Stimulated activated CD8-positive, alpha-beta memory T cell treated with anti-CD3 and anti-CD28 coated beads, Interleukin-15, amount 100 ng/mL, for 4 hours (primary cell): ENCODE measurements around the gene SLC7A7.
A peak's percentile ranks its signal among the peaks of the same experiment; 100 is the strongest.
"Not testable (repeated sequence)": the region's sequence is repeated elsewhere in the genome, so short reads cannot be mapped to it uniquely, and the experiment has no call there.

Experiments used
- DNase-seq, 2 donors: peaks; one replicate each; pipeline ENCODE4 v3.0.0-alpha.2; 2020; ENCODE audit warnings: low read depth in 2 of 2

SLC7A7 gene

DNA sequence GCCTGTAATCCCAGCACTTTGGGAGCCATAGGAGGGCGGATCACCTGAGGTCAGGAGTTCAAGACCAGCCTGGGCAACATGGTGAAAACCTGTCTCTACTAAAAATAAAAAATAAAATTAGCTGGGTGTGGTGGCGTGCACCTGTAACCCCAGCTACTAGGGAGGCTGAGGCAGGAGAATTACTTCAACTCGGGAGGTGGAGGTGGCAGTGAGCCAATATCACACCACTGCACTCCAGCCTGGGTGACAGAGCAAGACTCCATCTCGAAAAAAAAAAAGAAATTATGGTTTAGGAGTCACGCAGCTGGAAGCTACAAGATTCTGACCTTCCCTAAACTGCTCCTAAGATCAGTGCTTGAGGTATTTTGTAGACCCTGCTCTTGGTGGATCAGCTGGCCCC is 21.7 kb downstream of the SLC7A7 start:
- not testable (repeated sequence) for DNase-seq

DNA sequence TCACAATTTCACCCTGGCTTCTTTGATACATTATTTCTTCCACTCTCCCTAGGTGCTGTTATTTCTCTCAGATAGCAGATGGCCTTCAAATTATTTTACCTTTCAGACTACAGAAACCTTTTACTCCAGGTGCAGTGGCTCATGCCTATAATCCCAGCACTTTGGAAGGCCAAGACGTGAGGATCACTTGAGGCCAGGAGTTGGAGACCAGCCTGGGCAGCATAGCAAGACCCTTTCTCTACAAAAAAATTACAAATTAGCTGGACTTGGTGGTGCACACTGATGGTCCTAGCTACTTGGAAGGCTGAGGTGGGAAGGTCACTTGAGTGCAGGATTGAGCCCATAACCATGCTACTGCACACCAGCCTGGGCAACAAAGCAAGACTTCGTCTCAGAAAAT is 23.1 kb downstream of the SLC7A7 start:
- no peak for DNase-seq

DNA sequence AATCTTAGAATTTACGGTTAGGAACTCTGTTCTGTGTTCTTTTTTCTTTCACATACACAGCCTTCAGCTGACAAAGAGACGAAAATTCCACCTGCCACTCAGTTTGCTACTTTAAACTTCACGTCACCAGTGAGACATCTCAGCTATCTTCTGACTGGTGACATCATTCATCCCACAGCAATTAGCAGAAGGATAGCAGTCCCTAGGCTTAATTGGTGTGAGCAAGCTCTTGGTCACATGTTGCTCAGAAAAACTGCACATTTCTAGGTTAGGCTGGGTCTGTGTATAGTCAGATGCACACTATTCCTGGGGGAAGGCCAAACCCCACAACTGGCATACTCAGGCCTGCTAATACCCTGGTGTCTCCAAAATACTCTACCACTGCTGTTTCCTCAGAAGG is 23.9 kb downstream of the SLC7A7 start:
- DNase-seq = no peak

DNA sequence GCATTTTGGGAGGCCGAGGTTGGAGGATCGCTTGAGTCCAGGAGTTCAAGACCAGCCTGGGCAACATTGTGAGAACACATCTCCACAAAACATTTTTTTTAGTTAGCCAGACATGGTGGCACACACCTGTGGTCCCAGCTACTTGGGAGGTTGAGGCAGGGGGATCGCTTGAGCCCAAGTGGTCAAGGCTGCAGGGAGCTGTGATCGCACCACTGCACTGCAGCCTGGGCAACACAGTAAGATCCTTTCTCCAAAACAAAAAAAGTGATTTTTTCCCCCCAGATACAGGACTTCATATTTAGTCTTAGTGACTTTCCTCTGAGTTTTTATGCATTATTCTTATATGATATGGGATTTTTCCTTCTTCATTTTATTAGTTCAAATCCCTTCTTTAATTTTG is 28.6 kb downstream of the SLC7A7 start:
- no peak for DNase-seq

DNA sequence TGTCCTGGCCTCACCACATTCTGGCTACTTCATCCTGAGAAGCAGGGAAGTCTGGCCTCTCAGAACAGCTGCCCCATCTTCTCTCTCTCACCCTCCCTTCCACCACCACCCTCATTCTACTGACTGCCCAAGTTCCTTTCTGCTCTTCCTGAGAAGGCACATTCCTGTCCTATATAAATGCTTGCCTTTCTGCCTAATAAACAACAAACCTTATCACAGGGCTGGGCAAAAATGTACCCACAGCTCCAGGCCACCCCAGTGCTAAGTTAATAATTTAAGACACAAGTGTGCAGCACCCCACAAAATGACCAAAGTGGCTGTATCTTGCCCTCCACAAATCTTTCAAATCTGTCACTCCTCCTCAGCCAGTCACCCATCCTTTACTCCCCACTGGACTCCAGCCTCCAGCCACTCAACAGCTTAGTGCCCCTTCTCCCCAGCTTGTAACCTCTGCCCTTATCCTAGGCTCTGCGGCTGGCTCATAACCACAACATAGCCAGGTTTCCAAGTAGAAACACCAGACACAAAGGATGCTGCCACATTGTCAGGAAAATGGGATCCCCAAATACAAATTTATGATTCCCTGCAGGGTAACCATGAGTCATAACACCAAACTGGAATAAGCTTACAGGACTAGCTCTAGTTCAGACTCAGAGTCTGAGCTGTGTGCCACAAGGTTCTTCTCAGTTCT is 33.8 kb downstream of the SLC7A7 start:
- DNase-seq = no peak

DNA sequence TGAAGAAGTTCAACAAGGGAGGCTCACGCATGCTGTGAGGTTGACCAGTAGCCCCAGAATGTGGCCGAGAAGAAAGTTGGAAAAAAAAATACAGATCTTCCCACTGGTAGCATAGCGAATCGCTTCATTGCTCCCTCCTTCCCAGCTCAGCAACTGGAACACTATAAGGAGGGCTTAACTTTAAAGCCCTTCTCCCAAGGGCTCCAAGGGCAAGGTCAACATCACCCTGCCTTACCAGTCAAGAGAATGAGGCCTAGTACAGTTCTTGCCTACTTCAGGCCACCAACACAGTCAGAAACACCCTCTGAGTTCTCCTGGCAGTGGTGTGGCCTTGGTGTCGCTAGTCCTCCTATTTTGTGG is 34.3 kb downstream of the SLC7A7 start:
- no peak for DNase-seq

DNA sequence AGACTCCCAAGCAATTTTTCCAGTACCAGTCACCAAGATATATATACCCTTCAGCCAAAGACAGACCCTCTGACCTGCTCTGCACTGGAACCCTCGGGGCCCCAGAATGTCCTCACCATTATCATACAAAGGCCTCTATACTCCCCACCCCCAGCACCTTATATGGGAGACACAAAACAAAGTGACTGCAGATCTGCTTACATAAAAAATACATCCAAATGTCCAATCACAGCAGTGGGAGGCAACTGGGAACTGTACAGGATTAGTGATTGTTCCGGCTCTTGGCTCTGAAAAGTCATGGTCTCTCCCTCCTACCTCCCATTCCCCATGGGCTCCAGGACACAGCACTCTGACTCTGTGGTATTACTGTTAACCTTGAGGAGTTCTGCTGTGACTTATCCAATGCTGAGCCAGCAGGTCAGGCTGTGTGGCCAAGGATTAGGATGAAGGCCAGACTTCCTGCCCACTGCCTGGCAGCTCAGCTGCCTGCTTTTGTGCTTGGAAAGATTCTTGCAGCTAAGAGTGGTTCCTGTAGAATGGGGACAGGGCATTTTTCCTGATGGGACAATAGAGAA is 35.0 kb downstream of the SLC7A7 start:
- no peak for DNase-seq

DNA sequence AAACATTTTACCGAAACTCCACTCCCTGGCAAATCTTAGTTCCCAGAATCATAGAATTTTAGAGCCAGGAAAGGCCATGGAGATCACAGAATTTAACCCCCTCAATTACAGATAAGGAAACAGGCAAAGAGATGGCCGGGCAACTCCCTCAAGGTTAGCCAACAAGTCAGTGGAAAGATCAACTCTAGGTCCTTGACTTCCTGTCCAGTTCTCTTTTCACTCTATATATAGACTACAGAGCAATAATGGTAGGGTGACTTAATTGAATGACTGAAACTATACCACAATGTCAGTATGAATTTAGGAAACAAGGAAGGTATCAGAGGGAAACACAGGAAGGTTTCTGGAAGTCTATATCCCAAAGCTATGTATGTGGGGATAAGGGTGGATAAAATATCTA is 37.2 kb downstream of the SLC7A7 start:
- no peak for DNase-seq

DNA sequence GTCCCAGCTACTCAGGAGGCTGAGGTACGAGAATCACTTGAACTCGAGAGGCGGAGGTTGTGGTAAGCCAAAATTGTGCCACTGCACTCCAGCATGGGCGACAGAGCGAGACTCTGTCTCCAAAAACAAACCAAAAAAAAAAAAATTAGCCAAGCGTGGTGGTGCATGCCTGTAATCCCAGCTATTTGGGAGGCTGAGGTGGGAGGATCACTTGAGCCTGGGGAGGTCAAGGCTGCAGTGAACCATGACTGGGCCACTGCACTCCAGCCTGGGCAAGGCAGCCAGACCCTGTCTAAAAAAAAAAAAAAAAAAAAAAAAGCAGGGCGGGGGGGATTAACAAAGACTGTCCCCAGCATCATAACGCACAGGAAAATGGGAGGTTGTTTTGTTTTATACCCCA is 38.4 kb downstream of the SLC7A7 start:
- DNase-seq = not testable (repeated sequence)

DNA sequence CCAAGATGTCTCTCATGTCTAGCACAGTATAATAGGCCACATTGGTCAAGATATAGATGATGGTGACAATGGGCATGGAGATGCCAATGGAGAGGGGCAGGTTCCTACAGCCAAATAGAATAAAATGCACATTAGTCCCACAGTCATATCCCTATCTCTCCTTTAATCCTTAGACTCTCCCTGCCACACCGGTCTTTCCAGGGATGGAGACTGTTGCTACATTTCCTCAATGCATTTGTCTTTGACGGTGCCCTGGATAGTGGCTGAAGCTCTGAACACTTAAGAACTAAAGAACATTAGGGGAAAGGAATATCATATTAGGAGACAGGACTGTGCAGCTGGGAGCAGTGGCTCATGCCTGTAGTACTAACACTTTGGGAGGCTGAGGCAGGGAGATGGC is 39.0 kb downstream of the SLC7A7 start:
- DNase-seq = no peak

DNA sequence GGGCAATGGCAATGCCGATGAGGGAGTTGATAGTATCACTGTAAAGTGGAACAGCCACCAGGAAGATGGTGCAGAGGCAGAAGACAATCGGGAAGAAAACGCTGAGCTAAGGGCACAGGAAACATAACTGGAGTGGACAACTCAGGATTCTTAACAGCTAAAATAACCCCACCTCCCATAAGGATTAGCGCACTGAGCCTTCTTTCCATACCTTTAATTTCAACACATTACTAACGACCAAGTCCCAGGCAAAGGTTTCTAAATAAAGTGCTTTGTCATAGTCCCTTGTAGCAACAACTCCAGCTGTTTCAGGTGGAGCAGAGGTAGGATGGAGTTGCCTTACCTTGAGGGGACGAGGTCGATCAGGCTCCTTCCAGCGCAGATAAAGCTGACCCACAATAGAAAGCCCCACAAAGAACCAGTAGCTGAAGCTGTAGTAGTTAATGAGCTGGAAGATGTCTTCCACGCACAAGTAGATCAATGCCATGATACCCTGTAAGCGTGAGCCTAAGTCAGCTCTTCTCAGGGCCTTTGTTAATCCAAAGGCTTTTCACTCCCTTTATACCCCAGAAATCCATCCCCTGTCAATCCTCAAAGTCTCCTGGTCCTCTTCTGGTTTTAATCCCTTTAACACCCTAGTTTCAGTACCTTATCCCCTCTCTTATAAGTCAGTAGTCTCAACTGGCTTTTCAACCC is 41.1 kb downstream of the SLC7A7 start:
- DNase-seq = no peak

DNA sequence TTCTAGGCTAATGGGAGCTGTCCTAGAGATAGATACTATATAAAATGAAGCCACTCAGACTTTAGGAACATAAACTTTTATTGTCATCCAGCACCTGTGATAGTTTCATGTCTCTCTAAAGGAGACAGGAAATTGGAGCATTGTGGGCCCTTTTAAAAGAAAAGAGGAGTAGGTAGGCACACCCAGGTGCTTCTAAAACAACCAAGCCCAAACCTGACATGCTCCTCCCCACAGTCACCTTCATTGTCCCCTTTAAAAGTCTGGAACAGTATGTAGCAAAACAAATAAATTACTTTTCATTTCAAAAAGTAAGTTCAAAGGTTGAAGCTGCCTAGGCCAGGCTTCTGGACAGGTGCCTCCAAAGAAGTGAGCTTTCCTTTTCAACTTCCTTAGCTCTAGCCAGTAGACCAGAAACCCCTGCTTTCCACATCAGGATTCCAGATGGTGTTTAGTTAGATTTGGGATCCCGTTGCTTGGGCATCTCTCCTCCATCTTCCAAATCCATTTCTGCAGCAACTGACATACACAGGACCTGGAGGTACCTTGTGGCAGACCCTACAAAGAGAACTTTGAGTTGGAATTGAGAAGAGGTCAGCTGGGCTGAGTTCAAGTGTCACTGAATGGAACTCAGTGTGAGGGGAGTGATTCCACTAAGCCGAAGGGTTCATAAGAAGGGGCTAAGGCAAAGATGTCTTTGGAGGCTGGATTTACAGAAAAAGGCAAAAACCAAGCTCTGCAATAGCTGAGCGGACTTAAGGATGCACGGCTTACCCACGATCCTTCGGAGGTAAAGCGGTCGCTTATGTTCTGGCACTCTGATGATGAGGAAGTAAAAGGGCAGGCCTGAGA is 41.8 kb downstream of the SLC7A7 start:
- no peak for DNase-seq

DNA sequence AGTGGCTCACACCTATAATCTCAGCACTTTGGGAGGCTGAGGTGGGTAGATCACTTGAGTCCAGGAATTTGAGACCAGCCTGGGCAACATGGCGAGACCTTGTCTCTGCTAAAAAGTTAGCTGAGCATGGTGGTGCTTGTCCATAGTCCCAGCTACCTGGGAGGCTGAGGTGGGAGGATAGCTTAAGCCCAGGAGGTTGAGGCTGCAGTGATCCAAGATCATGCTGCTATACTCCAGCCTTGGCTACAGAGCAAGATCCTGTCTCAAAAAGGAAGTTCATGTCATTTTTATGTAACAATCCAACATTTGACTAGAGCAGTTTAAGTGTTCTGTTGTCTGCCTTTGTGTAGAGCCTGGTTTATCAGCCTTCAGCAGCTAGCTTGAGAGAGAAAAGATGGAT is 42.5 kb downstream of the SLC7A7 start:
- no peak for DNase-seq

DNA sequence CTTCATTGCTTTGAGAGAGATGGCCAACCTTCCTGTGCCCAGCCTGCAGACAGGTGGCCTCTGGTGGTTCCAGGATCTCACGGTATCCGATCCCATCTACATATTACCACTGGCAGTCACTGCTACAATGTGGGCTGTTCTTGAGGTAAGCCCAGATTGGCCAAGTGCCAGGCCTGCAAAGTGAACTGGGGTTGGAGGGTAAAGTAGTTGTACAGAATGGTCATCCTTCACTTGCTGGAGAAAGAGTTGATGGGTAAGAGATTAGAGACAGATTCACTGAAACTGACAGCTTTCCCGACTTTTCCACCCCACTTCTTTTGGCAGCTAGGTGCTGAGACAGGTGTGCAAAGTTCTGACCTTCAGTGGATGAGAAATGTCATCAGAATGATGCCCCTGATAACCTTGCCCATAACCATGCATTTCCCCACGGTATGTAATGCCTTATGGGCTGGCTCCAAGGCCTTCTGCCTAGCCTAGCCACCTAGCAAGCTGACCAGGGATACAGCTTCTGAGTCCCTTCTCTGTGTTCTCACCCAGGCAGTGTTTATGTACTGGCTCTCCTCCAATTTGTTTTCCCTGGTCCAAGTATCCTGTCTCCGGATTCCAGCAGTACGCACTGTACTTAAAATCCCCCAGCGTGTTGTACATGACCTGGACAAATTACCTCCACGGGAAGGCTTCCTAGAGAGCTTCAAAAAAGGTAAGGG is 44.6 kb downstream of the SLC7A7 start:
- DNase-seq = no peak

DNA sequence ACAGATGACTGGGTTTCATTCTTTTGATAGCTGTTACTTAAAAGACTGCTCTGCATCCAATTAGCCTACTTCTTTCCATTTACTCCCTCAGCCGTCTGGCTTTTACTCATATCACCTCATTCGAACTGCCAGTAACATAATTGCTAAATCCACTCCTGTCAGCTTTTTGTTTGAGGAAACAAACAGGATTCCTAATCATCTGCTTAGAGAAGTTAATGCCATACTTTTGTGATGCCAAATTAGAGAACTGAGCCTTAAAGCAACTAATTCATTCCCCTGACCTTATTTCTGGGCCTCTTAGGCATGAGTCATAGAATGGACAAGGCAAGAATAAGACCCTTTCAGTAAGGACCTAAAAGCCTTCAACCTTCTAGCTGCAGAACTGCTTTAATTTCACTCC is 45.9 kb downstream of the SLC7A7 start:
- no peak for DNase-seq

DNA sequence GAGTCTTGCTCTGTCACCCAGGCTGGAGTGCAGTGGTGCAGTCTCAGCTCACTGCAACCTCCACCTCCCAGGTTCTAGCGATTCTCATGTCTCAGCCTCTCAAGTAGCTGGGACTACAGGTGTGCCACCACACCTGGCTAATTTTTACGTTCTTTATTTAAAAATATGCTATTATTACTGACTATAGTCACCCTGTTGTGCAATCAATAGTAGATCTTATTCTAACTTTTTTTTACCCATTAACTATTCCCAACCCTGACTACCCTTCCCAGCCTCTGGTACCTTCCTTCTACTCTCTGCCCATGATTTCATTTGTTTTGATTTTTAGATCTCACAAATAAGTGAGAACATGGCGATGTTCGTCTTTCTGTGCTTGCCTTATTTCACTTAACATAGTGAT is 46.3 kb downstream of the SLC7A7 start:
- DNase-seq = no peak

DNA sequence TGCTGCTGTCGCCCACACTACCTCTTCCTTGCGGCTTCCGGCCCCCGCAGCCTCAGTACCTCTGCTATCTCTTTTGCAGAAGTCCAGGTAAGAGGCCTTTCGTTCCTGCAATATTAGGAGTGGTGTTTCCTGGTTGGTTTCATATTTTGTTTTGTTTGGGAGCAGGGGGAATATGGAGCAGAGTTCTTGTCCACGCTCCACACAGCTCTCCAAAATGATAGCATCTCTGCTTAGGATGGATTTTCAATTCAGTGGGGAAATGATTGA is 48.0 kb downstream of the SLC7A7 start:
- DNase-seq = no peak

DNA sequence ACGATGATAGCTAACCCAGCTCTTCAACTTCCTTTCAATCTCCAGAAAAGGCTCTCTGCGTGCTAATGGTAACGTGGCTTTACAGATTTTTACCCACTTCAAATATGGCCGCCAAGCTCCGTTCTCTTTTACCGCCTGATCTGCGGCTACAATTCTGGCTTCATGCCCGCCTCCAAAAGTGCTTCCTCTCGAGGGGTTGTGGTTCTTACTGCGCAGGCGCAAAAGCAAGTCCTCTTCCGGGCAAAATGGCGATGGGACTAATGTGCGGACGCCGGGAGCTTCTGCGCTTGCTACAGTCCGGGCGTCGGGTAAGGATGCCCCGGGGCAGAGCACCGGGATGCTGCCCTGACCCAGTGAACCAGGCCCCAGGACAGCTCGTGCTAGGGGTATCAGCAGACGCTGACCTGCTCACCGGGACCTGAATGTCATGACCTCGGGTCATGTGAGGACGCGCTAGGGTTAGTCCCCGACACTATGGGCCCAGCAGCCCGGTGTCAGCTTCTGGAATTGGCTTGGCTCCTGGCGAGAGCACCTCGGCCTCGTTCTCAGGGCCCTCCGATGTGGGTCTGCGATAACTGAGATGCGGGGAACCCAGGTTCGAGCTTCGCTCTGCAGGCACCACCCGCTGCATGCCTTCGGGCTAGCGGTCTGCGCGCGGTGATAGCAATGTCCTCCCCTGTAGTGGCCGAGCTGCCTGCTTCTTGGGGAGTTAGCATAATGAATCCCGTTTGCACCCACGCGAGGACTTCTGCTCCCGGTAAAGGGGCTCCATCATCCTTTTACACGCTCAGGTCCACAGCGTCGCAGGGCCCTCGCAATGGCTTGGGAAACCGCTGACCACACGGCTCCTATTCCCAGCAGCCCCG is 48.5 kb downstream of the SLC7A7 start, which contains the start of gene OXA1L:
Gene OXA1L (plus strand): TSS at position 232 of the 866 bp plus-strand sequence. CDS start 14 bp downstream, at position 246.
- DNase-seq = peak; percentile 88 to 93

DNA sequence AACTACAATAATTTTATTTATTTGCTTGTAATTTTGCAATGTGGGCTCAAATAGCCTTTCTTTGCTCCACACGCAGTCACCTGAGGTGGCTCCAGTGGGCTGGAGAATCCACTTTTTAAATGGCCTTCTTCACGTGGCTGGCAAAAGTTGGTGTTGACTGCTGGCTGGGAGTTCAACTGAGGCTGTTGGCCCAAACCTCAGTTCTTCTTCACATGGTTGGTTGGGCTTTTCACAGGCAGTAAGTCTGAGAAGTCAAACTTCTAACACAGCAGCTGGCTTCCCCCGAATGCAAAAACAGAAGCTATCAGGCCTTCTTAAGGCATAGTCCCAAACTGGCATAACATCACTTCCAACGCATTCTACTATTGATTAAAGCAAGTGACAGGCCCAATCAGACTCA is 50.9 kb downstream of the SLC7A7 start:
- DNase-seq = no peak

DNA sequence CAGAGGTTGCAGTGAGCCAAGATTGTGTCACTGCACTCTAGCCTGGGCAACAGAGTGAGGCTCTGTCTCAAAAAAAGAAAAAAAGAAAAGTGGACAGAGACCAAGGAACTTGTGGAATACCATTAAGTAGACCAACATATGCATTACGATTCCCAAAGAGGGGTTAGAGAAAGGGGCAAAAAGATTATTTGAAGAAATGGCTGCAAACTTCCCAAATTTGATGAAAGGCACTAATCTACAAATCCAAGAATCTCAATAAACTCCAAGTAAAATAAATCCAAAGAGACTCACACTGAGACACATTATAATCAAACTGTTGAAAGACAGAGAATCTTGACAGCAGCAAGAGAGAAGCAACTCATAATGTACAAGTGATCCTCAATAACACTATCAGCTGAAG is 53.5 kb downstream of the SLC7A7 start:
- DNase-seq = no peak
